Liver (tissue), 9 donors: ENCODE results near the gene LRP5. TPM values are rescaled to one million over a fixed set of nuclear protein-coding genes. Genes with fewer than 3 reads are reported as not detected.

Experiments
- DNase-seq: peaks from one replicate; pipeline ENCODE4 v3.0.0-alpha.2; 2017; ENCODE audit warnings: low spot score
- H3K27ac ChIP-seq, 2 donors: one replicate each; pipeline ENCODE4 v1.7.0; 2013; ENCODE audit warnings: inconsistent platforms in 2 of 2, low read length in 2 of 2, control low read depth in 1 of 2, low read depth in 1 of 2, mild to moderate bottlenecking in 1 of 2
- H3K27me3 ChIP-seq, 4 donors: one replicate each; pipeline versions ENCODE4 v1.6.1 to v1.7.0; 2013; ENCODE audit warnings: low read length in 3 of 4, inconsistent platforms in 1 of 4, mild to moderate bottlenecking in 1 of 4, moderate library complexity in 1 of 4; ENCODE audit not compliant: control insufficient read depth in 4 of 4, insufficient read depth in 4 of 4
- H3K36me3 ChIP-seq, 4 donors: one replicate each; pipeline versions ENCODE4 v1.6.1 to v1.7.0; 2013; ENCODE audit warnings: low read length in 3 of 4, mild to moderate bottlenecking in 3 of 4, low read depth in 1 of 4, moderate library complexity in 1 of 4; ENCODE audit not compliant: control insufficient read depth in 4 of 4, insufficient read depth in 3 of 4
- H3K4me1 ChIP-seq, 4 donors: one replicate each; pipeline versions ENCODE4 v1.6.1 to v1.7.0; 2013; ENCODE audit warnings: low read length in 3 of 4, mild to moderate bottlenecking in 3 of 4, moderate library complexity in 1 of 4; ENCODE audit not compliant: control insufficient read depth in 4 of 4, insufficient read depth in 4 of 4
- H3K4me3 ChIP-seq, 3 donors: one replicate each; pipeline versions ENCODE4 v1.6.1 to v1.7.0; 2013; ENCODE audit warnings: low read length in 3 of 3, control low read depth in 1 of 3, low read depth in 1 of 3, mild to moderate bottlenecking in 1 of 3
- H3K9ac ChIP-seq, 2 donors: one replicate each; pipeline ENCODE4 v1.7.0; 2013; ENCODE audit warnings: low read length in 2 of 2, mild to moderate bottlenecking in 2 of 2, moderate library complexity in 2 of 2, control low read depth in 1 of 2, low read depth in 1 of 2
- H3K9me3 ChIP-seq, 4 donors: one replicate each; pipeline versions ENCODE4 v1.6.1 to v1.7.0; 2013; ENCODE audit warnings: low read length in 3 of 4; ENCODE audit not compliant: control insufficient read depth in 4 of 4
- EGR1 ChIP-seq, 2 donors: IDR thresholded peaks; 2 replicates each; pipeline ENCODE4 v1.6.1; 2016 to 2018; ENCODE audit warnings: antibody characterized with exemption in 2 of 2, low read depth in 2 of 2
- FOXA1 ChIP-seq: IDR thresholded peaks from 2 replicates; pipeline ENCODE4 v1.6.1; 2016; ENCODE audit warnings: antibody characterized with exemption
- FOXA2 ChIP-seq: IDR thresholded peaks from 2 replicates; pipeline ENCODE4 v1.6.1; 2016; ENCODE audit warnings: antibody characterized with exemption
- GABPA ChIP-seq, 2 donors: IDR thresholded peaks in 1 of 2; conservative IDR thresholded peaks in 1 of 2; 2 replicates each; pipeline ENCODE4 v1.6.1; 2016; ENCODE audit warnings: antibody characterized with exemption in 2 of 2, mild to moderate bottlenecking in 1 of 2, moderate library complexity in 1 of 2
- HNF4A ChIP-seq, 2 donors: conservative IDR thresholded peaks; 2 replicates each; pipeline ENCODE4 v1.6.1; 2016; ENCODE audit warnings: antibody characterized with exemption in 2 of 2, mild to moderate bottlenecking in 2 of 2
- HNF4G ChIP-seq: IDR thresholded peaks from 2 replicates; pipeline ENCODE4 v1.6.1; 2016; ENCODE audit warnings: antibody characterized with exemption
- JUND ChIP-seq, 2 donors: IDR thresholded peaks; 2 replicates each; pipeline ENCODE4 v1.6.1; 2016; ENCODE audit warnings: antibody characterized with exemption in 2 of 2
- NR2F2 ChIP-seq: IDR thresholded peaks from 2 replicates; pipeline ENCODE4 v1.6.1; 2016; ENCODE audit warnings: antibody characterized with exemption
- RAD21 ChIP-seq, 2 donors: IDR thresholded peaks; 2 replicates each; pipeline ENCODE4 v1.6.1; 2016; ENCODE audit warnings: antibody characterized with exemption in 2 of 2, mild to moderate bottlenecking in 2 of 2
- RXRA ChIP-seq, 2 donors: IDR thresholded peaks; 2 replicates each; pipeline ENCODE4 v1.6.1; 2017 to 2018; ENCODE audit warnings: antibody characterized with exemption in 2 of 2, mild to moderate bottlenecking in 1 of 2
- SP1 ChIP-seq: IDR thresholded peaks from 2 replicates; pipeline ENCODE4 v1.6.1; 2018; ENCODE audit warnings: antibody characterized with exemption, mild to moderate bottlenecking
- TAF1 ChIP-seq: conservative IDR thresholded peaks from 2 replicates; pipeline ENCODE4 v1.6.1; 2016; ENCODE audit warnings: antibody characterized with exemption, mild to moderate bottlenecking
- YY1 ChIP-seq: IDR thresholded peaks from 2 replicates; pipeline ENCODE4 v1.6.1; 2016; ENCODE audit warnings: antibody characterized with exemption, mild to moderate bottlenecking
- WGBS: extraction: QIAGEN DNeasy Blood & Tissue Kit; methylation state at CpG from one replicate; pipeline ENCODE4 v1.1.7; 2013; 5-methylcytosine and 5-hydroxymethylcytosine counted together
- polyA plus RNA-seq, 2 donors: library from polyadenylated mRNA; stranded (reverse) in 1 of 2; unstranded in 1 of 2; fragments of 200-250 nt in 1 of 2; fragments of >200 nt in 1 of 2; fragmentation: Nextera tagmentation in 1 of 2; extraction: Ambion mirVana in 1 of 2; gene quantifications; one replicate each; pipeline versions ENCODE4 v1.2.1 to v1.2.3, GENCODE V29; 2013 to 2015
- total RNA-seq, 2 donors: library from RNA; depleted of rRNA; stranded (reverse); fragments of >200 nt; gene quantifications; one replicate each; pipeline ENCODE4 v1.2.3, GENCODE V29; 2014
- TF ChIP-seq, protein P1 (sequence below): IDR thresholded peaks from 2 replicates; pipeline ENCODE4 v1.6.1; 2016; ENCODE audit warnings: antibody characterized with exemption
- TF ChIP-seq, protein P2 (sequence below): IDR thresholded peaks from 2 replicates; pipeline ENCODE4 v1.6.1; 2016; ENCODE audit warnings: antibody characterized with exemption
- TF ChIP-seq, protein P3 (sequence below): IDR thresholded peaks from 2 replicates; pipeline ENCODE4 v1.6.1; 2016; ENCODE audit warnings: antibody characterized with exemption
- TF ChIP-seq, protein P4 (sequence below): IDR thresholded peaks from 2 replicates; pipeline ENCODE4 v1.6.1; 2016; ENCODE audit warnings: antibody characterized with exemption, mild to moderate bottlenecking
- TF ChIP-seq, protein P5 (sequence below): fragments of 150-350 bp; IDR thresholded peaks from 2 replicates; pipeline ENCODE4 v1.5.1; 2017; ENCODE audit warnings: improper control_type of control experiment, low read depth, low read length; ENCODE audit not compliant: missing input control
- donor health status: healthy.
- donor health status: healthy.
- donor health status: healthy.
- donor health status: healthy.
- donor health status: healthy.

Gene LRP5
- total and polyA plus RNA-seq, 4 donors: 48.9 to 99.3 (median 71.3) TPM

DNA sequence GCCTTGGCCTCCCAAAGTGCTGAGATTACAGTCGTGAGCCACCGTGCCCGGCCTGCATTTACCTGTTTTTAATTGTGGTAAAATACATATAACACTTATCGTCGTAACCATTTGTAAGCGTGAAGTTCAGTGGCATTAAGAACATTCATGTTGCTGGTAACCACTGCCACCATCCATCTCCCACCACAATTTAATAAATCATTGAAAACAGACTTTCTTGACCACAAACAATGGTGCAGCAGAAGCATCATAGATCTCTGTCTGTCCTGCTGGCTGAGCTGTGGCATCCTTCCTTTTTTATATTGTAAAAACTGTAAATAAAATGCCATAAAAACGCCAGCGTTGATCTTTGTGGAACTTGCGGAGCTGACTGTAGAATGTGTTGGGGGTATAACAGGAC is 24.3 kb downstream of the LRP5 start:
- TF ChIP-seq, protein P1, sequence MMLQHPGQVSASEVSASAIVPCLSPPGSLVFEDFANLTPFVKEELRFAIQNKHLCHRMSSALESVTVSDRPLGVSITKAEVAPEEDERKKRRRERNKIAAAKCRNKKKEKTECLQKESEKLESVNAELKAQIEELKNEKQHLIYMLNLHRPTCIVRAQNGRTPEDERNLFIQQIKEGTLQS: no peak
- TF ChIP-seq, protein P2, sequence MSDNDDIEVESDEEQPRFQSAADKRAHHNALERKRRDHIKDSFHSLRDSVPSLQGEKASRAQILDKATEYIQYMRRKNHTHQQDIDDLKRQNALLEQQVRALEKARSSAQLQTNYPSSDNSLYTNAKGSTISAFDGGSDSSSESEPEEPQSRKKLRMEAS: no peak
- TF ChIP-seq JUND (IDR thresholded peaks at IDR 0.05) (no peak), SP1 (no peak), HNF4G (no peak), NR2F2 (no peak), RAD21 (IDR thresholded peaks at IDR 0.05) (no peak), FOXA1 (no peak), EGR1 (IDR thresholded peaks at IDR 0.05; ENCODE audit: low read depth in 2 of 2) (no peak), HNF4A (conservative IDR thresholded peaks at IDR 0.05) (no peak), FOXA2 (no peak), RXRA (IDR thresholded peaks at IDR 0.05) (no peak), TAF1 (no peak), GABPA (IDR thresholded peaks at IDR 0.05 in 1 of 2, conservative IDR thresholded peaks at IDR 0.05 in 1 of 2) (no peak), YY1 (no peak)
- TF ChIP-seq, protein P3, sequence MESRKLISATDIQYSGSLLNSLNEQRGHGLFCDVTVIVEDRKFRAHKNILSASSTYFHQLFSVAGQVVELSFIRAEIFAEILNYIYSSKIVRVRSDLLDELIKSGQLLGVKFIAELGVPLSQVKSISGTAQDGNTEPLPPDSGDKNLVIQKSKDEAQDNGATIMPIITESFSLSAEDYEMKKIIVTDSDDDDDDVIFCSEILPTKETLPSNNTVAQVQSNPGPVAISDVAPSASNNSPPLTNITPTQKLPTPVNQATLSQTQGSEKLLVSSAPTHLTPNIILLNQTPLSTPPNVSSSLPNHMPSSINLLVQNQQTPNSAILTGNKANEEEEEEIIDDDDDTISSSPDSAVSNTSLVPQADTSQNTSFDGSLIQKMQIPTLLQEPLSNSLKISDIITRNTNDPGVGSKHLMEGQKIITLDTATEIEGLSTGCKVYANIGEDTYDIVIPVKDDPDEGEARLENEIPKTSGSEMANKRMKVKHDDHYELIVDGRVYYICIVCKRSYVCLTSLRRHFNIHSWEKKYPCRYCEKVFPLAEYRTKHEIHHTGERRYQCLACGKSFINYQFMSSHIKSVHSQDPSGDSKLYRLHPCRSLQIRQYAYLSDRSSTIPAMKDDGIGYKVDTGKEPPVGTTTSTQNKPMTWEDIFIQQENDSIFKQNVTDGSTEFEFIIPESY: no peak
- TF ChIP-seq, protein P4, sequence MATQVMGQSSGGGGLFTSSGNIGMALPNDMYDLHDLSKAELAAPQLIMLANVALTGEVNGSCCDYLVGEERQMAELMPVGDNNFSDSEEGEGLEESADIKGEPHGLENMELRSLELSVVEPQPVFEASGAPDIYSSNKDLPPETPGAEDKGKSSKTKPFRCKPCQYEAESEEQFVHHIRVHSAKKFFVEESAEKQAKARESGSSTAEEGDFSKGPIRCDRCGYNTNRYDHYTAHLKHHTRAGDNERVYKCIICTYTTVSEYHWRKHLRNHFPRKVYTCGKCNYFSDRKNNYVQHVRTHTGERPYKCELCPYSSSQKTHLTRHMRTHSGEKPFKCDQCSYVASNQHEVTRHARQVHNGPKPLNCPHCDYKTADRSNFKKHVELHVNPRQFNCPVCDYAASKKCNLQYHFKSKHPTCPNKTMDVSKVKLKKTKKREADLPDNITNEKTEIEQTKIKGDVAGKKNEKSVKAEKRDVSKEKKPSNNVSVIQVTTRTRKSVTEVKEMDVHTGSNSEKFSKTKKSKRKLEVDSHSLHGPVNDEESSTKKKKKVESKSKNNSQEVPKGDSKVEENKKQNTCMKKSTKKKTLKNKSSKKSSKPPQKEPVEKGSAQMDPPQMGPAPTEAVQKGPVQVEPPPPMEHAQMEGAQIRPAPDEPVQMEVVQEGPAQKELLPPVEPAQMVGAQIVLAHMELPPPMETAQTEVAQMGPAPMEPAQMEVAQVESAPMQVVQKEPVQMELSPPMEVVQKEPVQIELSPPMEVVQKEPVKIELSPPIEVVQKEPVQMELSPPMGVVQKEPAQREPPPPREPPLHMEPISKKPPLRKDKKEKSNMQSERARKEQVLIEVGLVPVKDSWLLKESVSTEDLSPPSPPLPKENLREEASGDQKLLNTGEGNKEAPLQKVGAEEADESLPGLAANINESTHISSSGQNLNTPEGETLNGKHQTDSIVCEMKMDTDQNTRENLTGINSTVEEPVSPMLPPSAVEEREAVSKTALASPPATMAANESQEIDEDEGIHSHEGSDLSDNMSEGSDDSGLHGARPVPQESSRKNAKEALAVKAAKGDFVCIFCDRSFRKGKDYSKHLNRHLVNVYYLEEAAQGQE: no peak
- TF ChIP-seq, protein P5, sequence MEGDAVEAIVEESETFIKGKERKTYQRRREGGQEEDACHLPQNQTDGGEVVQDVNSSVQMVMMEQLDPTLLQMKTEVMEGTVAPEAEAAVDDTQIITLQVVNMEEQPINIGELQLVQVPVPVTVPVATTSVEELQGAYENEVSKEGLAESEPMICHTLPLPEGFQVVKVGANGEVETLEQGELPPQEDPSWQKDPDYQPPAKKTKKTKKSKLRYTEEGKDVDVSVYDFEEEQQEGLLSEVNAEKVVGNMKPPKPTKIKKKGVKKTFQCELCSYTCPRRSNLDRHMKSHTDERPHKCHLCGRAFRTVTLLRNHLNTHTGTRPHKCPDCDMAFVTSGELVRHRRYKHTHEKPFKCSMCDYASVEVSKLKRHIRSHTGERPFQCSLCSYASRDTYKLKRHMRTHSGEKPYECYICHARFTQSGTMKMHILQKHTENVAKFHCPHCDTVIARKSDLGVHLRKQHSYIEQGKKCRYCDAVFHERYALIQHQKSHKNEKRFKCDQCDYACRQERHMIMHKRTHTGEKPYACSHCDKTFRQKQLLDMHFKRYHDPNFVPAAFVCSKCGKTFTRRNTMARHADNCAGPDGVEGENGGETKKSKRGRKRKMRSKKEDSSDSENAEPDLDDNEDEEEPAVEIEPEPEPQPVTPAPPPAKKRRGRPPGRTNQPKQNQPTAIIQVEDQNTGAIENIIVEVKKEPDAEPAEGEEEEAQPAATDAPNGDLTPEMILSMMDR: no peak
- H3K27ac ChIP-seq: no peak overlapping the region
- H3K4me3 ChIP-seq: no peak overlapping the region
- WGBS: 80% methylated on average over 9 of the region's 9 CpGs
- H3K27me3 ChIP-seq: no peaks in the 10 kb centered on the region
- peaks cover 10 to 40% (median 25%) of the 10 kb centered on the region in 4 donors for H3K4me1 ChIP-seq
- H3K36me3 ChIP-seq: no peaks in the 10 kb centered on the region
- DNase-seq: no peak
- no peak overlapping the region for H3K9ac ChIP-seq
- no peaks in the 10 kb centered on the region for H3K9me3 ChIP-seq
